Psoas muscle (tissue), 8 donors: ENCODE results near the gene NOXO1. TPM values are rescaled to one million over a fixed set of nuclear protein-coding genes. Genes with fewer than 3 reads are reported as not detected.
A peak's percentile ranks its signal among the peaks of the same experiment; 100 is the strongest.

Source experiments
- ATAC-seq, 4 donors: fragments of 200-7000 bp; cut with Tn5 transposase; one replicate each; pipeline ENCODE4 v1.9.1; 2020; ENCODE audit warnings: moderate library complexity in 3 of 4, mild to moderate bottlenecking in 2 of 4
- DNase-seq, 2 donors: peaks; one replicate each; pipeline ENCODE4 v3.0.0-alpha.2; 2020
- H3K27ac ChIP-seq: fragments of 200-600 bp; one replicate; pipeline ENCODE4 v1.8.0; 2022
- H3K27me3 ChIP-seq, 3 donors: fragments of 200-600 bp in 1 of 3; one replicate each; pipeline versions ENCODE4 v1.6.1 to v1.8.0; 2013 to 2022; ENCODE audit warnings: low read length in 2 of 3, mild to moderate bottlenecking in 2 of 3, moderate library complexity in 1 of 3; ENCODE audit not compliant: insufficient read depth in 3 of 3
- H3K36me3 ChIP-seq, 2 donors: fragments of 200-600 bp in 1 of 2; one replicate each; pipeline versions ENCODE4 v1.6.1 to v1.8.0; 2013 to 2022; ENCODE audit warnings: low read depth in 1 of 2, mild to moderate bottlenecking in 1 of 2, moderate library complexity in 1 of 2; ENCODE audit not compliant: insufficient read depth in 1 of 2
- H3K4me1 ChIP-seq: fragments of 200-600 bp; one replicate; pipeline ENCODE4 v1.8.0; 2022
- H3K4me3 ChIP-seq: fragments of 200-600 bp; one replicate; pipeline ENCODE4 v1.8.0; 2022; ENCODE audit warnings: mild to moderate bottlenecking
- H3K9me3 ChIP-seq: fragments of 200-600 bp; one replicate; pipeline ENCODE4 v1.8.0; 2022
- WGBS, 3 donors: extraction: QIAGEN DNeasy Blood & Tissue Kit; methylation state at CpG; one replicate each; pipeline versions ENCODE4 v1.1.6 to v1.1.7; 2013; 5-methylcytosine and 5-hydroxymethylcytosine counted together
- intact Hi-C, 2 donors: fragments of 100-400 bp; cut with DNase I; formaldehyde crosslinking; loops; one replicate each; pipeline versions ENCODE4 v1.11.0 to v1.14.2; 2022
- polyA plus RNA-seq, 3 donors: library from polyadenylated mRNA; stranded (reverse); fragments of 200-250 nt; gene quantifications; one replicate each; pipeline ENCODE4 v1.2.3, GENCODE V29; 2013
- total RNA-seq, 4 donors: library from RNA; stranded (reverse); fragmentation: NEBNext Ultra II Directional in 2 of 4; extraction: Animal tissue kit (Norgen Biotek cat#: 25700) in 2 of 4; gene quantifications; one replicate each; pipeline versions ENCODE4 v1.2.1 to v1.2.4, GENCODE V29; 2021 to 2023
- TF ChIP-seq, protein P1 (sequence below): fragments of 200-600 bp; IDR thresholded peaks from one replicate; pipeline ENCODE4 v1.8.0; 2022; ENCODE audit warnings: antibody characterized with exemption
- donor health status: healthy with polysubstance abuse.
- donor health status: DM: no; HTN: no; CAD: no; lungs with moderate emphysema.
- donor health status: Bipolar disorder and iron deficiency.
- donor health status: healthy.
- donor health status: DM: yes; HTN: yes; CAD: no.
- donor health status: DM: no; HTN: no; CAD: no.
- donor health status: DM: no; HTN: no; CAD: no.
- donor health status: DM: yes; HTN: yes; CAD: no.

The NOXO1 gene
- total and polyA plus RNA-seq, 7 donors = 0.20 to 0.77 (median 0.33) TPM; not detected in 3

DNA sequence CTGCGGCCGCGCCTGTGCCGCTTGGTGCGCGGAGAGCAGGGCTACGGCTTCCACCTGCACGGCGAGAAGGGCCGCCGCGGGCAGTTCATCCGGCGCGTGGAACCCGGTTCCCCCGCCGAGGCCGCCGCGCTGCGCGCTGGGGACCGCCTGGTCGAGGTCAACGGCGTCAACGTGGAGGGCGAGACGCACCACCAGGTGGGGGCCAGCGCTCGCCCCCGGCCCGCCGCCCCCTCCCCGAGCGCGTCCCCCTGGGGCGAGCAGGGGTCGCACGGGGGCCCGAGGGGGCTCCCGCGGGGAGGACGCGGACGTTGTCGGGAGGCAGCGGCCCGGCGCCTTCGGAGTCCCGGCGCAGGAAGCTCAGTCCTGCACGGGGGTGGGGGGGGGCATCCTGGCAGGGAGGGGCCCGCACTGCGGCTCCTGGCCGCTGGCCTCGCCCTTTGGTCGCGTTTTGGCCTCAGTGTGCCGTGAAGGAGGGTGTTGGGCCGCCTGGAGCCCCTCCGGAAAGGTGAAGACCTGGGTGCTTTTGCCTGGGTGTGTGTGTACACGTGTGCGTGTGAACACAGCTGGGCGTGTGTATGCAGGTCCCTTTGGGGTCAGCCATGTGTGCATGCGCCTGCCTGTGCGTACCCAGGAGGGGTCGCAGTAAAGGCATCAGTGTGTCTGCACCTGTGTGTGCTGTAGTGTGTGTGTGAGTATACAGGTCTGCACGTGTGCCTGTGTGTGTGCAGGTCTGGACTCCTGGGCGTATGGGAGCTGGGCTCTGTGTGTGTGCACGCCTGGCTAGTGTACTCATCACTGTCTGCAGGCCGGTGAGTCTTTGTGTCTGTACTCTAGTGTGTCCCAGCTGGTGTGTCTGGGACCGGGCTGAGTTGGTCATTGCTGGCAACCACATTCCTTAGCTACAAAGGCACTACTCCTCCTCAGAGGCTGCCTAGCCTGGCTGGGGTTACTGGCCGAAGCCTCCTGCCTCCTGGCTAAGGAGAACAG lies 46.0 kb upstream of the NOXO1 start:
- no peak for DNase-seq
- Histone ChIP-seq H3K27ac (peak overlapping the region; percentile 67), H3K27me3 (no peaks in the 10 kb centered on the region), H3K9me3 (no peaks in the 10 kb centered on the region), H3K36me3 (peaks cover 0 to 5% of the 10 kb centered on the region in 2 donors), H3K4me3 (peak overlapping the region; percentile 78), H3K4me1 (peaks cover 24% of the 10 kb centered on the region)
- TF ChIP-seq, protein P1, sequence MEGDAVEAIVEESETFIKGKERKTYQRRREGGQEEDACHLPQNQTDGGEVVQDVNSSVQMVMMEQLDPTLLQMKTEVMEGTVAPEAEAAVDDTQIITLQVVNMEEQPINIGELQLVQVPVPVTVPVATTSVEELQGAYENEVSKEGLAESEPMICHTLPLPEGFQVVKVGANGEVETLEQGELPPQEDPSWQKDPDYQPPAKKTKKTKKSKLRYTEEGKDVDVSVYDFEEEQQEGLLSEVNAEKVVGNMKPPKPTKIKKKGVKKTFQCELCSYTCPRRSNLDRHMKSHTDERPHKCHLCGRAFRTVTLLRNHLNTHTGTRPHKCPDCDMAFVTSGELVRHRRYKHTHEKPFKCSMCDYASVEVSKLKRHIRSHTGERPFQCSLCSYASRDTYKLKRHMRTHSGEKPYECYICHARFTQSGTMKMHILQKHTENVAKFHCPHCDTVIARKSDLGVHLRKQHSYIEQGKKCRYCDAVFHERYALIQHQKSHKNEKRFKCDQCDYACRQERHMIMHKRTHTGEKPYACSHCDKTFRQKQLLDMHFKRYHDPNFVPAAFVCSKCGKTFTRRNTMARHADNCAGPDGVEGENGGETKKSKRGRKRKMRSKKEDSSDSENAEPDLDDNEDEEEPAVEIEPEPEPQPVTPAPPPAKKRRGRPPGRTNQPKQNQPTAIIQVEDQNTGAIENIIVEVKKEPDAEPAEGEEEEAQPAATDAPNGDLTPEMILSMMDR = no peak
- intact Hi-C loops = loop anchor here in 1 of 2 donors (1.0 kb wide), 1 partner anchor 45 kb away; no protein-coding TSS in a partner anchor
- no peak for ATAC-seq
- 7 to 18% (median 8%) methylated on average over 39 to 76 of the region's 76 CpGs for WGBS, 3 donors

DNA sequence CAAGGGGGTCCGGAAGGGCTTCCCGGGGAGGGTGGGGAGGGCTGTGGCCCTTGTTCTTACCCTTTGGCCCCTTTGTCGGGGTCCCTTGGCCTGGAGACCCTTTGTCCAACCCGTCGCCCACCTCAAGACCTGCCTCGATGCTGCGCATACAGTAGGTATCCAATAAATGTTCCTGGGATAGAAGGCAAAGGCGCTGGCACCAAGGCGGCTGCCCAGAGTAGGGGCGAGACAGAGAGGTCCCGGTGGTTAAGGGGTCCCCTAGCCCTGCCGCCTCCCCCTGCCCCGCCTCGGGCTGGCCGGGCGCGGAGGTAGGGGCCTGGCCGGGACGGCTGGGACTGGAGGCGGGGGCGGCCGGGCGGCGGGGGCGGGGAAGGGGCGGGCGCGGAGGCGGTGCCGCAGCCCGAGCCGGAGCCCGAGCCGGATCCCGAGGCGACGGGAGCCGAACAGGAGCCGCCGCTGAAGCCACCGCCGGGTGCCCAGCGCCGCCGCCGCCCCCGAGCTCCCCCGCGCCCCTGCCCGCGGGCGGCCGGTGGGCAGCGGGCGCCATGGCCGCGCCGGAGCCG lies 45.3 kb upstream of the NOXO1 start, which contains the start of gene NHERF2:
NHERF2 (plus strand) TSS at position 442 of the 563 bp plus-strand sequence; CDS start at position 546, 104 bp downstream.
- DNase-seq = peak in 1 of 2 donors; percentile 66
- Histone ChIP-seq H3K9me3 (no peaks in the 10 kb centered on the region), H3K36me3 (peaks cover 0 to 5% of the 10 kb centered on the region in 2 donors), H3K4me3 (peak within 1 kb of the TSS; percentile 78), H3K27ac (peak within 1 kb of the TSS; percentile 70), H3K27me3 (peaks cover 0 to 3% (median 2%) of the 10 kb centered on the region in 3 donors), H3K4me1 (peaks cover 24% of the 10 kb centered on the region)
- intact Hi-C loops = loop anchor here in 1 of 2 donors (1.0 kb wide), 1 partner anchor 46 kb away; no protein-coding TSS in a partner anchor
- ATAC-seq = peak; percentile 10 to 38 (median 26)
- TF ChIP-seq, protein P1 = no peak
- 7 to 29% (median 11%) methylated on average over 10 to 59 of the region's 59 CpGs for WGBS, 3 donors

DNA sequence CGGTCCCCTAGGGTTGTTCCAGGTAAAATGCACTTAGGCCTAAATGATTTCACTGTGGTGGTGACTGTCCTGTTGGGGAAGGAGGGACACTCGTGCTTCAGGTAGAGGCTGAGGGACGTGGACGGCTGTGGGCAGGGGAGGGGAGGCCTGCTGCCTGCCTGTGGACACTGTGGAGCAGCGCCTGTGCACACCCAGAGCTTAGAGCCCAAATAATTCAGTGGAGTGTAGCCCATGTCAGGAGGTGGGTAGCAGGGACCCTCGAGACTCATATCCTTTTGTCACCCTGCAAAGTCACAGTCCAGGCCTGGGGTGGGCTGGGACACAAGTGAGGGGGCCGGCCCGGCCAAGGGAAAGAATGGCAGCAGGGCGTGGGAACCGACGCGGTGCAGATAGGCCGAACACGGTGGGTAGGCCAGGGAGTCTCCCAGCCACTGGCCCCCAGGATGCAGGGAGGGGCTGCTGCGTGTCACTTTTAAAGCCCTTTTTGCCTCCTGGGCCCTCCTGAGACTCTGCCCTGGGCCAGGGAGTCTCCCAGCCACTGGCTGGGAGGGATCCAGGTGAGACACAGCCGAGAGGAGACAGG lies 44.7 kb upstream of the NOXO1 start:
- whole genome bisulfite sequencing, 3 donors = 74 to 91% (median 76%) methylated on average over 16 of the region's 16 CpGs
- ATAC-seq (no peak), DNase-seq (no peak)
- H3K27me3 ChIP-seq = peaks cover 0 to 8% (median 3%) of the 10 kb centered on the region in 3 donors
- intact Hi-C loops = no loop called here
- peaks cover 0 to 5% of the 10 kb centered on the region in 2 donors for H3K36me3 ChIP-seq
- TF ChIP-seq, protein P1 = no peak
- H3K4me3 ChIP-seq = peak overlapping the region; percentile 64
- H3K9me3 ChIP-seq = no peaks in the 10 kb centered on the region
- H3K27ac ChIP-seq = peak overlapping the region; percentile 70
- H3K4me1 ChIP-seq = peaks cover 24% of the 10 kb centered on the region

DNA sequence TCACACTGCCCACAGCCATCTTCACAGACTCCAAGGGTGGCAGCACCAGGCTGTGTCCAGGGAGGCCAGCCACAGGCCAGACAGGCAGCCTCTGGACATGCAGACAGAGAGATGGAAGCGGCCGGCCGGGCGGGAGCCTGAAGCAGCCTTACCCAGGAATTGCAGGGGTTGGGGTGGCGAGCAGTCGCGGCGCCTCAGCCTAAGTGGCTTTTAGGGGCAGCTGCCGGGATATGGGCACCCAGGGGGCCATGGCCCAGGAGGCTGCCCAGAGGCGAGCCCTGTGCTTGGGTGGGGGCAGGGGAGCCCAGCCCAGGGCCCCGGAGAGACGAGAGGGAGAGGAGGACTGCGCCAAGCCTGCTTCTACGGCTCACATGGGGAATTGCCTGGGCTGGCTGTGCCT lies 44.0 kb upstream of the NOXO1 start:
- no peak for DNase-seq
- peaks cover 0 to 15% (median 6%) of the 10 kb centered on the region in 3 donors for H3K27me3 ChIP-seq
- ATAC-seq = no peak
- H3K27ac ChIP-seq = no peak overlapping the region
- intact Hi-C loops = no loop called here
- H3K36me3 ChIP-seq = peaks cover 0 to 5% of the 10 kb centered on the region in 2 donors
- TF ChIP-seq, protein P1 = no peak
- H3K4me3 ChIP-seq = no peak overlapping the region
- WGBS, 3 donors = 88 to 95% (median 93%) methylated on average over 11 to 14 of the region's 14 CpGs
- no peaks in the 10 kb centered on the region for H3K9me3 ChIP-seq
- H3K4me1 ChIP-seq = peaks cover 24% of the 10 kb centered on the region
